ENCODE measurements around the gene MRPL36.

- TF ChIP-seq CTCF (conservative IDR thresholded peaks at IDR 0.05 in 1 of 2, IDR thresholded peaks at IDR 0.05 in 1 of 2; ENCODE audit: extremely low read depth in 1 of 2, insufficient read depth in 1 of 2, low read depth in 1 of 2, low read length in 2 of 2) (no peak), EZH2 (IDR thresholded peaks at IDR 0.05; ENCODE audit: borderline replicate concordance, low read length) (no peak)
These were observed 1.8 kb downstream of the MRPL36 start for GRCh38 chr5:1797855-1798254.
